Measurements from ENCODE around the gene ECE1. TPM values are rescaled to one million over a fixed set of nuclear protein-coding genes. Genes with fewer than 3 reads are reported as not detected.

ECE1 gene
- total and polyA plus RNA-seq, 10 donors, result 17.2 to 142 (median 105) TPM

DNA sequence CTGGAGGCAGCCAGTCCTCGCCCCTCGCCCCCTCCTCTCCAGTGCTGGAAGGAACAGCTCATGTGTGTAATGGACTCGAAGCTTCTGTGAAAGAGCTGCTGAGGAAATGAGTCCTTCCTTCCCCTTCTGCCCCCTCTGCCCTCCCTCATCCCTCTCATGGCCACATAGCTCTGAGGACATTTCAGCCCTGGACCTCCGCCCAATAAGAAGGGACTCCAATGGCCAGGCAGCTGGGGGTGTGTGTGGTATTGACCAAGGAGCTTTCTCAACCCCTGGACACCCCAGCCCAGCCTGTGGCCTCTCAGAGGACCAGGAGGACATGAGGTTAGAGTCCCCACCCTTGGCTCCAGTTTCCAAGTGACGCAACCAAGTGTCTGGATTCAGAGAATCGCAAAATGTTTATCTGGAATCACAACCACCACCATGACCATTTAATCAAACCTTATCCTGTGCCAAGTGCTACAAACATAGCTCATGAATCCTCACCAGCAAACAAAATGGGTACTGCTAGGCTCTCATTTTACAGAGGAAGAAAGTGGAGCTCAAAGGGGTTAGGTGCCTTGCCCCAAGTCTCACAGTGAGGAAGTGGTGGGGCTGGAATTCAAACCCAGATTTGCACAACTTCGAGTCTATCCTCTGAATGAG, 47.8 kb upstream of the ECE1 start:
- Histone ChIP-seq H3K27ac (peak overlapping the region; percentile 39 to 97 (median 89)), H3K9me3 (no peaks in the 10 kb centered on the region), H3K36me3 (peaks cover 0 to 11% (median 0%) of the 10 kb centered on the region in 6 donors), H3K27me3 (replicated peaks in 1 of 7) (no peaks in the 10 kb centered on the region), H3K4me1 (peaks cover 84 to 100% (median 100%) of the 10 kb centered on the region in 6 donors), H3K4me3 (peak overlapping the region in 1 of 8 donors; percentile 49)
- peak; percentile 91 for DNase-seq
- TF ChIP-seq, protein P1, sequence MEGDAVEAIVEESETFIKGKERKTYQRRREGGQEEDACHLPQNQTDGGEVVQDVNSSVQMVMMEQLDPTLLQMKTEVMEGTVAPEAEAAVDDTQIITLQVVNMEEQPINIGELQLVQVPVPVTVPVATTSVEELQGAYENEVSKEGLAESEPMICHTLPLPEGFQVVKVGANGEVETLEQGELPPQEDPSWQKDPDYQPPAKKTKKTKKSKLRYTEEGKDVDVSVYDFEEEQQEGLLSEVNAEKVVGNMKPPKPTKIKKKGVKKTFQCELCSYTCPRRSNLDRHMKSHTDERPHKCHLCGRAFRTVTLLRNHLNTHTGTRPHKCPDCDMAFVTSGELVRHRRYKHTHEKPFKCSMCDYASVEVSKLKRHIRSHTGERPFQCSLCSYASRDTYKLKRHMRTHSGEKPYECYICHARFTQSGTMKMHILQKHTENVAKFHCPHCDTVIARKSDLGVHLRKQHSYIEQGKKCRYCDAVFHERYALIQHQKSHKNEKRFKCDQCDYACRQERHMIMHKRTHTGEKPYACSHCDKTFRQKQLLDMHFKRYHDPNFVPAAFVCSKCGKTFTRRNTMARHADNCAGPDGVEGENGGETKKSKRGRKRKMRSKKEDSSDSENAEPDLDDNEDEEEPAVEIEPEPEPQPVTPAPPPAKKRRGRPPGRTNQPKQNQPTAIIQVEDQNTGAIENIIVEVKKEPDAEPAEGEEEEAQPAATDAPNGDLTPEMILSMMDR (IDR thresholded peaks at IDR 0.05 in 8 of 11, conservative IDR thresholded peaks at IDR 0.05 in 3 of 11), result no peak
- TF ChIP-seq POLR2A (IDR thresholded peaks at IDR 0.05) (no peak), POLR2AphosphoS5 (IDR thresholded peaks at IDR 0.05) (peak; percentile 3 to 84 (median 70))
- intact Hi-C loops (cut with DNase I; ENCODE audit: low total_unique reads), result loop anchor here (5.0 kb wide), 1 partner anchor 76 kb away; no protein-coding TSS in a partner anchor
- 18 to 45% (median 36%) methylated on average over 4 to 7 of the region's 7 CpGs for WGBS, 5 donors

DNA sequence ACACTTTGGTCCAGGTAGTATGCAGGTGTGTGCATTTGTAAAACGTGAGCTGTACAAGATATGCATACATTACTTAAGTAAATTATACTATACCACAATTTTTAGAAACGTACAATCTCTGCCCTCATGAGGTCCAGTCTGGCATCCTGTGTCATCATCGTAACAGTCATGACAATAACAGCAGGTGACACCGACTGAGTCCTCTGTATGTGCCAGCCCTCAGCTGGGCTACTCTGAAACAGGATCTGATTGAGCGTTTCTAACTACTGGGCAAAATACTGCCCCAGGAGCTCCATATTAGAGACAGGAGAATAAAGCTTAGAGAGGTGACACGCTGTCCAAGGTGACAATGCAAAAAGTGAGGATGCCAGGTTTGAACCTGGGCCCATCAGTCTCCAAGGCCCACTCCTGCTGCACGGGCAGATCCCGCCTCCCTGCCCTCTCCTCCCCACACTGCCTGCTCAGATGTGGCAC, 47.2 kb upstream of the ECE1 start:
- intact Hi-C loops (cut with DNase I; ENCODE audit: low total_unique reads), result loop anchor here (5.0 kb wide), 1 partner anchor 75 kb away; no protein-coding TSS in a partner anchor
- peaks cover 82 to 99% (median 99%) of the 10 kb centered on the region in 6 donors for H3K4me1 ChIP-seq
- H3K4me3 ChIP-seq, result peak overlapping the region in 1 of 8 donors; percentile 49

DNA sequence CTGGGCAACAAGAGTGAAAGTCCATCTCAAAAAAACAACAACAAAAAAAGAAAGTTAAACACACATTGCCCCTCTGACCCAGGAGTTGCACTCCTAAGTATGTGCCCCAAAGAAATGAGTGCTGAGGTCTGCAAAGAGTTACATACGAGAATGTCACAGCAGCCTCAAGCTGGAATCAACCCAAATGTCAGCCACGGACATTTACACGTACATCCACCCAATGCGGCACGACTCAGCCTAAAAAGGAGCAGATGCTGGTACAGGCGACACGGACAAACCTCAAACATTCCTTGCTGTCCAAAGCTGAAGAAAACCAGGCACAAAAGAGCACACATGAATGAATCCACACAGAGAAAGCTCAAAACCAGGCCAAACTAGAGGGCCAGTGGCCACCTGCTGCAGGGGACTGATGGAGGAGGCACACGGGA, 46.8 kb upstream of the ECE1 start:
- Histone ChIP-seq H3K27me3 (replicated peaks in 1 of 7) (no peaks in the 10 kb centered on the region), H3K36me3 (peaks cover 0 to 11% (median 0%) of the 10 kb centered on the region in 6 donors), H3K27ac (peak overlapping the region in 7 of 8 donors; percentile 83 to 97 (median 93)), H3K4me3 (peak overlapping the region in 1 of 8 donors; percentile 49), H3K9me3 (no peaks in the 10 kb centered on the region), H3K4me1 (peaks cover 83 to 99% (median 97%) of the 10 kb centered on the region in 6 donors)
- intact Hi-C loops (cut with DNase I; ENCODE audit: low total_unique reads), result loop anchor here (5.0 kb wide), 1 partner anchor 75 kb away; no protein-coding TSS in a partner anchor
- 48 to 85% (median 71%) methylated on average over 8 of the region's 8 CpGs for WGBS, 5 donors
- TF ChIP-seq, protein P1 (IDR thresholded peaks at IDR 0.05 in 8 of 11, conservative IDR thresholded peaks at IDR 0.05 in 3 of 11), result no peak
- no peak for TF ChIP-seq POLR2A (IDR thresholded peaks at IDR 0.05)
- no peak for TF ChIP-seq POLR2AphosphoS5 (IDR thresholded peaks at IDR 0.05)
- DNase-seq, result no peak

More for the DNA sequence above, 47.2 kb upstream of the ECE1 start:
- Histone ChIP-seq H3K27me3 (replicated peaks in 1 of 7) (no peaks in the 10 kb centered on the region), H3K27ac (peak overlapping the region; percentile 39 to 97 (median 89)), H3K9me3 (no peaks in the 10 kb centered on the region), H3K36me3 (peaks cover 0 to 11% (median 0%) of the 10 kb centered on the region in 6 donors)
- 30 to 55% (median 37%) methylated on average over 6 to 8 of the region's 8 CpGs for WGBS, 5 donors
- TF ChIP-seq POLR2AphosphoS5 (IDR thresholded peaks at IDR 0.05), result peak in 1 of 3 donors; percentile 77
- TF ChIP-seq POLR2A (IDR thresholded peaks at IDR 0.05), result no peak
- TF ChIP-seq, protein P1 (IDR thresholded peaks at IDR 0.05 in 8 of 11, conservative IDR thresholded peaks at IDR 0.05 in 3 of 11), result no peak
- DNase-seq, result no peak

DNA sequence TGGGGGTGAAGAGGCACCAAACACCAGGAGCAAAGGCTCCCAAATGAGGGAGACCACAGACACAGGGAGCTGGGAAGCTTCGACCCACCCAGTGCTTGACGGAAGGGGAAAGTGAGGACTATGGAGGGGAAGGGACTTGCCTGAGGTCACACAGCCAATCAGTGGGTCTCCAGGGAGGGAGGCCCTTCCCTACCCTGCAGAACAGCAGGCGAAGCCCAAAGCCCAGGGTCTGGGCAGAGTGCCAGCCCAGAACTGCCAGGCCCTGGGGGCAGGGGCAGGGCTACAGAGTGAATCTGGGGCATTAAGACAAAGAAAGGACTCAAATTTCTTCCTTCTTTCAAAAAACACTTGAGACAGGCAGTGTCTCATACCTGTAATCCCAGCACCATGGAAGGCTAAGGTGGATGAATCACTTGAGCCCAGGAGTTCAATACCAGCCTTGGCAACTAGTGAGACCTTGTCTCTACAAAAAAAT, 45.5 kb upstream of the ECE1 start:
- no peaks in the 10 kb centered on the region for H3K9me3 ChIP-seq
- intact Hi-C loops (cut with DNase I; ENCODE audit: low total_unique reads), result loop anchor here (5.0 kb wide), 1 partner anchor 73 kb away; no protein-coding TSS in a partner anchor
- H3K27ac ChIP-seq, result peak overlapping the region; percentile 10 to 97 (median 94)

More for the DNA sequence above, 45.5 kb upstream of the ECE1 start:
- WGBS, 5 donors, result 52 to 72% (median 66%) methylated on average over 3 of the region's 3 CpGs
- peak; percentile 79 for DNase-seq
- H3K27me3 ChIP-seq (replicated peaks in 1 of 7), result no peaks in the 10 kb centered on the region
- H3K4me3 ChIP-seq, result peak overlapping the region in 2 of 8 donors; percentile 38 to 65
- peaks cover 83 to 99% (median 96%) of the 10 kb centered on the region in 6 donors for H3K4me1 ChIP-seq
- TF ChIP-seq, protein P1 (IDR thresholded peaks at IDR 0.05 in 8 of 11, conservative IDR thresholded peaks at IDR 0.05 in 3 of 11), result no peak
- TF ChIP-seq POLR2A (IDR thresholded peaks at IDR 0.05) (no peak), POLR2AphosphoS5 (IDR thresholded peaks at IDR 0.05) (no peak)
- H3K36me3 ChIP-seq, result peaks cover 0 to 17% (median 0%) of the 10 kb centered on the region in 6 donors

All from spleen (tissue), 11 donors.